Measurements from ENCODE around the gene C11orf71.

The C11orf71 gene

DNA sequence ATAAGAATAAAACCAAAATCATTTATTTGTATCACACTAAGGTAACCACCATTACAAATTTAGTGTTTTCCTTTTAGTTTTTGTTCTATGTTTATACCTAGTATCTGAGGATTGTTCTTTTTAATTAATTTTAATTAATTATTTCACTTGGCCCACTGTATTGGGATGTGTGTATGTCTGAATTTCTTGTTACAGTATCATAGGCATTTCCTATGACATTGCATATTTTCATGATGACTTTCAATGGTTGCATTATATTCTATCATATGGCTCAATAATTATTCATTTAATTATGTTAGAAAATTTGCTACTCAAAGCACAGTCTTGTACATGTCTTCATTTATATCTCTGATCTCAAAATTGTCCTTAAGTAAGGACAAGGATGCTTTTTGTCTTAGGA lies 41.0 kb downstream of the C11orf71 start:
- DNase-seq (ENCODE audit: low read depth in 2 of 2) = no peak

DNA sequence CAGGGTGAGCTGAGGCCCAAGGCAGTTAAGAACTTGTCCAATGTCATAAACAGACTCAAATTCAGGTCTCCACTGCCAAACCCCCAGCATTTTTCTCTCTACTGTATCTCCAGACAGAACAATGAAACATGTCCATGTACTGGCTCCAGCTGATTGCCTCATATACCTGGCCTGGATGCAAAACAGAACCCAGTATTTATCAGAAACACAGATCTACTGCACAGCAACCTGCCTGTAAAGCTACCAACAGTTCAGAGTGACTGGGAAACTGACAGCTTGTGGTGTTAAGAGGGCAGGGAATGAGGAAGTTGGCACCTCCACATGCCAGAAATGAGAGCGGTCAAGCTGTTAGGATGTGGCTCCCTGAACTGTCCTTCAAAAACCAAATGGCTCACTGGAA lies 41.6 kb downstream of the C11orf71 start:
- DNase-seq (ENCODE audit: low read depth in 2 of 2) = no peak

DNA sequence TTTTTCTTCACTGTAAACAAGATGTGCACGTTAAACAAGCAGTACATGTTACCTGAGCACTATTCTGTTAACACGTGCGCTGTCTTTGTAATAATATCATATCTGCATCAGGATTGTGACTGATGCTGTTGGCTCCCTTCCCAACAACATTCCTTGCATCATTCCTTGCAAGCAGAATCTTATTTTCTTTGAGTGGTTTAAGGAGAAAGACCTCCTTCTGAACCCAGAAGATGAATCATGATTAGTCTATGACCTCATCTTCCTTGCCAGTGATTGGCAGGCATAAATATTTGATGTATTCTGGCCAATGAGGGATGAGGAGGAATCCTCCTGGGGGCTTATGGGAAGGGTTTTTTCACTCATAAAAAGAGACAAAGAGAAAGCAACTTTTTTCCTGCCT lies 46.2 kb downstream of the C11orf71 start:
- no peak for DNase-seq (ENCODE audit: low read depth in 2 of 2)

DNA sequence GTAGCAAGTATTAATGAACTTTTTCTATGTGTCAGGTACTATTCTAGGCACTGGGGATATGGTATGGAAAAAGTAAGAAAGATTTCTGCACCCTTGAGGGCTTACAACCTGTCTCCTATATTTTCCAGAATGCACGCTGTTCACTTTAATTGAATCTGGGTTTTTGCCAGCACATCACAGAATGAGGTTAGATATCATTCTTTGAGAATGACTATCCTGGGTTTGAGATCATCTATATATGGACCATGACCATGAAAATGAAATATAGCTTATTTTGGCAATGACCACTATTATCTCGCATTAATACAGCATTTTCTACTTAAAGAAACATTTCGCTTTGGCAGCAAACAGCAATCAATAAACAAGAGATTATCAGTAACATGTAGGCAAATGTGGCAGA lies 46.9 kb downstream of the C11orf71 start:
- no peak for DNase-seq (ENCODE audit: low read depth in 2 of 2)

DNA sequence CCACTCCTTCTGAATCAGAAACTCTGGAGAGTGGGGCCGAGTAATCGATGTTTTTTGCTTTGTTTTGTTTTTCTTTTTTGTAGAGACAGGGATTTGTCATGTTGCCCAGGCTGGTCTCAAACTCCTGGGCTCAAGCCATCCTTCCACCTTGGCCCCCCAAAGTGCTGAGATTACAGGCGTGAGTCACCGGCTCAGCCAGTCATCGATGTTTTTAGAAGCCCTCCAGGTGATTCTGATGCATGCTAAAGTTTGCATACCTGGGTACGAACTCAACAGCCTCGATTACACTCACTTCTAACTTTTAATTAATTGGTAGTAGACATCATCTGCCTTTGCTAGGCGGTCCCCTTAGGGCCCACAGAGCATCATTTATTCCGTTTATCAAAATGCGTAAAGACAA lies 50.3 kb downstream of the C11orf71 start:
- no peak for DNase-seq (ENCODE audit: low read depth in 2 of 2)

All from stimulated activated CD8-positive, alpha-beta memory T cell treated with anti-CD3 and anti-CD28 coated beads, Interleukin-15, amount 100 ng/mL, for 48 hours (primary cell).